Urothelium cell line (cell line): ENCODE results near the gene TRAPPC11.
A peak's percentile ranks its signal among the peaks of the same experiment; 100 is the strongest.
"Not testable (repeated sequence)": the region's sequence is repeated elsewhere in the genome, so short reads cannot be mapped to it uniquely, and the experiment has no call there.

ENCODE experiments used
- DNase-seq: peaks from one replicate; pipeline ENCODE4 v3.0.0; 2011; ENCODE audit warnings: low spot score, mixed read lengths
- FAIRE-seq: peaks from 2 replicates; lab custom pipeline; 2011; peaks lifted over from hg19 to GRCh38; lab: Jason Lieb, UNC

Gene TRAPPC11

DNA sequence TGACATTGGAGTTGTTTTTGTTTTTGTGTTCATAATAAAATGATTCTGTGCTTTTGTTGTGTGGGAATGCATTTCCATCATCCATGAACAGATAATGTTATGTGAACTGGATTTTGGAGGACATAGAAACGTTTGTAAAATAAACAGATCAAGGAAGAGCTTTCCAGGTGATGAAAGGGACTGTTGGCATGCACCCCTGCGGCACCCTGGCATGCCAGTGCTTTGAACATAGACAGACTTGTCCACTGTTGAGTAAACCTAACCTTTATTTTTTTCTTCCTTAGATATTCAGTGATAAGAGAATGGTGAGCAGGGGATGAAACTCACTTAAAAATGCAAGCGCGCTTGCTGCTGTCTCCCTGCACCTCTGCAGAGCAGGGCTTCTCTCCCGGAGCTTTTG lies 59.8 kb downstream of the TRAPPC11 start:
- DNase-seq (no peak), FAIRE-seq (no peak)

DNA sequence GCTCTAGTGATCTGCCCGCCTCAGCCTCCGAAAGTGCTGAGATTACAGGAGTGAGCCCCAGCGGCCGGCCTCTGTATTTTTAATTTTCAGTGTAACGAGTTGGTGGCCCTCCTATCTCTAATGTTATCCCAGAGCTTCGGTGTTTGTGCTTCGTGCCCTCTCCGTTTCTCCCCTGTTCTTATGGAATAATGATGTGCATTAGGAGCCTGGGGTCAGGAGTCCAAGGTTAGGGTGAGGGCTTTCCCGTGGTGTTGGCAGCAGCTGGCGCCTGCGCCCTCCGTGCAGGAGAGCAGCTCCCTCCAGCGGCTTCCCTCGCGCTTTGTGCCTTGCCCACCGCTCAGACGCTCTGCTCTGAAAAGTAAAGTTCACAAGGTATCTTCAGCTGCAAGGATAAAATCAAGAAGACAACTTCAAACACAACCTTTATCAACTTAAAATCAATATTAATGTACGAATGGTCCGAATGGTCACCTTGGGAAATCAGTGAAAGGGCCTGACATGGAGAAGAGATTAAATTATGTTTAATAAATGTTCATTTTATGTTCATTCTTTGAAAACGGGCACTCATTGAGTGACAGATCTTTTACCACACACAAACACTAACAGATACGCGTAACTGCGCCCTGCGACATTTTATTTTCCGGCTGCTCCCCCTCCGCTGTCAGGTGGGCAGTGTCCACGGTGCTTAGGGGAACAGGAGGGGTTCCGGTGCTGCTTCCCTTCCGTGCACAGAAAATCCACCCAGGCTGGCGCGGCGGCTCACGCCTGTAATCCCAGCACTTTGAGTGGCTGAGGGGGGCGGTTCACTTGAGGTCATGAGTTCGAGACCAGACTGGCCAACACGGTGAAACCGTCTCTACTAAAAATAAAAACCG lies 62.4 kb downstream of the TRAPPC11 start:
- no peak for DNase-seq

GRCh38 chr4:183722731-183723560 lies 63.9 kb downstream of the TRAPPC11 start:
- DNase-seq: peak; percentile 19
- FAIRE-seq: no peak

More for the DNA sequence above, 62.4 kb downstream of the TRAPPC11 start:
- FAIRE-seq: no peak

DNA sequence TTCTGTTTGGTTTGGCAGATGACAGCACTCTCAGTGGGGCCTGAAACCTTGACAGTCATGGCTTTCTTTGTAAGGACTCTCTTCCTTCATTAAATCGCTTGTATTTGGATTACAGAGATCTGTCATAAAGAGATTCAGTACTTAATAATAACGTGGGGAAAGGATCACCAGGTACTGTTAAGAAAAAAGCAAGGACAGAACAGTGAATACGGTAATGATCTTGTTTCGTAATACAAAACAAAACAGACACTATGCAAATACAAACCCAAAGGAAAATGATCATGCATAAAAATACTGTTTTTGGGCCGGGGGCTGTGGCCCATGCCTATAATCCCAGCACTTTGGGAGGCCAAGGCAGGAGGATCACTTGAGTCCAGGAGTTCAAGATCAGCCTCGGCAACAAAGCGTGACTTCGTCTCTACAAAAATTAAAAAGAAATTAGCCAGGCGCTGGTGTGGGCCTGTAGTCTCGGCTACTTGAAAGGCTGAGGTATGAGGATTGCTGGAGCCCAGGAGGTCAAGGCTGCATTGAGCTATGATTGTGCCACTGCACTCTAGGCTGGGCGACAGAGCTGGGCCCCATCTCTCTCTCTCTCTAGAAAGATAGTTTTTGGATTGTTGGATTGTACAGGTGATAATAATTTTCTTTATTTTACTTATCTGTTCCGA lies 64.6 kb downstream of the TRAPPC11 start:
- FAIRE-seq (no peak), DNase-seq (no peak)

DNA sequence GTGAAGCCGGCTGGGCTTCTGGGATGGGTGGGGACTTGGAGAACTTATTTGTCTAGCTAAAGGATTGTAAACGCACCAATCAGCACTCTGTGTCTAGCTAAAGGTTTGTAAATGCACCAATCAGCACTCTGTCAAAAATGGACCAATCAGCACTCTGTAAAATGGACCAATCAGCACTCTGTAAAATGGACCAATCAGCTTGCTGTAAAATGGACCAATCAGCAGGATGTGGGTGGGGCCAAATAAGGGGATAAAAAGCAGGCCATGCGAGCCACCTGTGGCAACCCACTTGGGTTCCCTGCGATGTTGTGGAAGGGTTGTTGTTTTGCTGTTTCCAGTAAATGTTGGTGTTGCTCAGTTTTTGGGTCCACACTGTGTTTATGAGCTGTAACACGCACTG lies 66.5 kb downstream of the TRAPPC11 start:
- DNase-seq, FAIRE-seq: not testable (repeated sequence)

DNA sequence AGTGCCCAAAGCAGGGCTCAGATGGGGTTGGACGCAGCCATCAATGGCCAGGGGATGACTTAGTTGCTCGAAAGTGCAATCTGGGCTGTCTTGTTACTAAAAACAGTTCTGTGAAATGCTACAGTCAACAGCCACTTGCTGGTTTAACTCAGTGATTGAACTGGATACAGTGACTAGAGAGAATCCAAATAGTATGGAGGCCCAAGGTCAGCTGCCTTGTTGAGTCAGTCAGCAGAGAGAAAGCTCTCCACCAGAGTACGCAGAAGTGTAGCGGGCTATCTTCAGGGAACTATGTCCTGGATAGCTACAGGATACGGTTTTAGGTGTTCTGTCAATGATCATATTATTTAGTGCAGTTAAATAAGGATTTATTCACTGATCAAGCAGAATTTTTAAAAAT lies 68.4 kb downstream of the TRAPPC11 start:
- no peak for FAIRE-seq
- no peak for DNase-seq

- no peak for DNase-seq
- FAIRE-seq: no peak
These were observed 69.4 kb downstream of the TRAPPC11 start for GRCh38 chr4:183728223-183729068.

GRCh38 chr4:183729069-183729406 lies 69.9 kb downstream of the TRAPPC11 start:
- DNase-seq (no peak), FAIRE-seq (no peak)

DNA sequence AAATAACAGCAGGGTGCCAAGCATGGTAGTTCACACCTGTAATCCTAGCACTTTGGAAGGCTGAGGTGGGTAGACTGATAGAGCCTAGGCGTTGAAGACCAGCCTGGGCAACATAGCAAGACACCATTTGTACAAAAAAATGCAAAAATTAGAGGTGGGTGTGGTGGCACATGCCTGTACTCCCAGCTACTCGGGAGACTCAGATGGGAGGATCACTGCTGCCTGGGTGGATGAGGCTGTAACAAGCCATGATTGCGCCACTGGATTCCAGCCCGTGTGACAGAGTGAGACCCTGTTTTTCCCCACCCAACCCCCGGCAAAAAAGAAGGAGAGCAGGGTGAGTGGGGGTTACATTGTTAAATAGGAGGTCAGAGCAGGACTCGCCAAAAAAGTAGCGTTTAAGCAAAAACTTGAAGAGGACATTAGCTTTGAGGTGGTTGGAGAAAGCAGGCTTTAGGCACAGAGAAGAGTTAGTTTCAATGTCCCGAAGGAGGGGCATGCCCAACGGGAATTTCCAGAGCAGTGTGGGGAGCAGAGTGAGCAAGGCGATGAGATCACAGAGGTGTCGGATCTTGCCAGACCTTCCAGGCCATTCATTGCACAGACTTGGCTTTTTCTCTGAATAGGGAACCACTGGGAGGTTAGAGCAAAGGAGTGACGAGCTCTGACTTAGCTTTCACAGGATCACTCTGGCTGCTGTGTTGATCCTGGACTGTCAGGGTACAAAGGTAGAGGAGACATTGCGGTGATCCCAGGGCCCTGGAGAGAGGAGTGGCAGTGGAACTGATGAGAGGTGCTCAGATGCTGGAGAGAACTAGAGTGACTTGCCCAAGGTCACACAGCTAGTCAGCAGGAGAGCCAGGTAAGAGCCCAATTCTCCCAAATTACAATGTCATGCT lies 70.6 kb downstream of the TRAPPC11 start:
- no peak for FAIRE-seq
- DNase-seq: no peak

DNA sequence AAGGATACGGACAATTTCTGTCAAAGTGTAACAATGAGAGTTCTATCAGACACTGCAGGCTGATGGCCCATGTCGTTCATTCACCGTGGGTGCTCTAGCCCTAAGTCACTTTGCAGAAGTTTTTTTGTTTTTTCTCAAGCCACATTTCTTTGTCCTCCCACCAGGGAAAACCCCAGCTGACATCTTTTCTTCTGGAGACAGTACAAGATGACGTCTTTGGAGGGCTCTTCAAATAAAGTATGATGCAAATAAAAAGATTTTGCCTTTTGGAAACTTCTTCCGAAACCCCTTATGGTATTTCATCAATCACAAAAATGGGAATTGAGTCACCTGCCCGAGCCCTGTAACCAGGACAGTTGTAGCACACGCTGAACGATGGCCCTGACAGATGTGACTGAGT lies 73.2 kb downstream of the TRAPPC11 start:
- FAIRE-seq: no peak

DNA sequence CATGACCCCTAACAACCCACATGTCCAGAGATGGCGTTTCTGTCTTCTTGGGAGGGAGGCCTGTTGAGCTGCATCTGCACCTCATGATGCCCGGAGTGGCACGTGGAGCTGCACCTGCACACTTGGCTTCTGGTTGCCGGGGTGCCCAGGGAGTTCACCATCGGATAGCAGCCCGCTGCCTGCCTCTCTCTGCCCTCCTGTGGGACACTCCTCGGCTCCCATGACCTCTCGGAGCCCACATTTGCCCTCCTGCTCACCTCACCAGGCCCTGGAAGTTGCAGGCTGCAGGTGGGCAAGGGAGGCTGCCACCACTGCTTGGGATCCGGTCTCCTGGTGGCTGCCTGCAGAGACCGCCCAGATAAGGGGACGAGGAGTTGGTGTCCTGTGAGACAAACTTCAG lies 74.1 kb downstream of the TRAPPC11 start:
- DNase-seq (no peak), FAIRE-seq (no peak)

More for the DNA sequence above, 73.2 kb downstream of the TRAPPC11 start:
- no peak for DNase-seq

GRCh38 chr4:183738081-183738673 lies 79.1 kb downstream of the TRAPPC11 start:
- no peak for FAIRE-seq

GRCh38 chr4:183738961-183739360 lies 79.9 kb downstream of the TRAPPC11 start:
- no peak for FAIRE-seq
- no peak for DNase-seq

More at GRCh38 chr4:183738081-183738673, 79.1 kb downstream of the TRAPPC11 start:
- DNase-seq: no peak

- FAIRE-seq: no peak
- no peak for DNase-seq
These were observed 87.5 kb downstream of the TRAPPC11 start for GRCh38 chr4:183746305-183747229.

DNA sequence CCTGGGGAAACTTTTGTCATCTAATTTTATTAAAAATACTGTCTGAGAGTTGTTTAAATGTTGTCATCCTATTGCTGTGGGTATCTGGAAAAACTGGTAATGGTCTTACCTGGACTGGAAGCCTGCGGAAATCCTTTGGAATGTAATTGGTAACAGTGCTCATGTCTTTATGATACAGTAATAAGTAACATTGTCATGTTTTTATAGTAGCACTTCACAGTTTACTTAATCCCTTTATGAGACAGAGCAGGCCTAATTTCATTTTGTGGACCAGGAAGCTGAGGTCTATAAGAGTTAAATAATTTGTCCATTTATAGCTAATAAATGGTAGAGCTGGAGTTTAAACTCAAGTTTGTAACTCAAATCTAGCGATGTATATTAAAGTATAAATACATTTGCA lies 88.3 kb downstream of the TRAPPC11 start:
- FAIRE-seq (no peak), DNase-seq (no peak)

DNA sequence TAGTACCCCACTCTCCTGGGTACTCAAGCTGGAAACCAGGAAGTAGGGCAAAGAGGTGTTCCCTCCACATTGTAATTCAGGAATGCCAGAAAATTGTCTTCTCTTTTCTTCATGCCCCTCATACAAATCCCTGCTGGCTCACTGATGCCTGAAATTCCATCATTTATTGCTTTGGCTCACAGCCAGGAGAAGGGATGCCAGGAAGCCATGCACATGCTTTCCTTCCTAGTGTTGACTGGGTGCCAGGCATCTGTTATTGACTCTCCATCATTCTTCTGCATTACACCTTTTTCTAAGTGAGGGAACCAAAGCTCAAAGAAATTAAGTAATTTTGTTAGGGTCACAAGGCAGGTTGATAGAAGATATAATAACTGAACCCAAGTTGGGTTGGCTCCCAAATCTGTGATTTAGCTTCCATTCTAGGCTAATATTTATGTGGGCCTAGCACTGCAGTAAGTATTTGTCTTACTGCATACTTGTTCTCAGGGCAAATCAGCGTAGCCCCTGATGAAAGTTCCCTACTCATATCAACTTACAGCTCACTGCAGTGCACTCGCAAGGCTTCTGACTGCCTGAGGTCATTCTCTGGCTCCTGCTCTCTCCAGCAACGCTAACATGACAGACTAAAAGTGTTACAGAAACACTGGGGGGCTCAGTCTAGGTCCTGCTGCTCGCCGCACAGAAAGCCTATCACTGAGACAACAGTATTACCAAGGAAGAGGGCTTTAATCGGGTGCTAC lies 89.0 kb downstream of the TRAPPC11 start:
- FAIRE-seq: peak; percentile 74
- peak; percentile 40 for DNase-seq

- DNase-seq: no peak
- no peak for FAIRE-seq
These were observed 92.0 kb downstream of the TRAPPC11 start for GRCh38 chr4:183751106-183751505.
